K562 (cell line): ENCODE results near the gene EXOC4. TPM values are rescaled to one million over a fixed set of nuclear protein-coding genes. Genes with fewer than 3 reads are reported as not detected.

Source experiments
- ATAC-seq: fragments of 200-7000 bp; cut with Tn5 transposase; 3 replicates; pipeline ENCODE4 v1.9.1; 2020; ENCODE audit warnings: moderate library complexity
- BruUV-seq: library from RNA; stranded (reverse); fragments of 400-500 nt; replicated peaks from 2 replicates; lab custom pipeline; 2021; lab: Mats Ljungman, UMichigan
- CTCF ChIA-PET: fragments of 300-600 bp; formaldehyde crosslinking; extraction: SDS; loops from one replicate; lab custom pipeline; 2021; ENCODE audit warnings: low intra/inter-chr PET ratio; lab: Yijun Ruan, JAX
- POLR2A ChIA-PET: fragments of 300-600, 350-650 bp; sonication (Branson Sonifier 250); formaldehyde crosslinking; extraction: SDS; loops from one replicate; lab custom pipeline; 2021; ENCODE audit warnings: antibody characterized with exemption, inconsistent platforms; lab: Yijun Ruan, JAX
- DNase-seq, 4 experiments: peaks; one replicate each; pipeline versions ENCODE4 v3.0.0 to v3.0.0-alpha.2; 2011 to 2018; ENCODE audit warnings: low spot score in 3 of 4, mixed read lengths in 3 of 4; ENCODE audit errors: extremely low read depth in 1 of 4
- FAIRE-seq: peaks from 2 replicates; lab custom pipeline; 2011; peaks lifted over from hg19 to GRCh38; lab: Jason Lieb, UNC
- H2AFZ ChIP-seq: 2 replicates; pipeline ENCODE4 v1.6.0; 2011; ENCODE audit warnings: low read depth, low read length, control low read depth, inconsistent platforms
- H3K27ac ChIP-seq: fragments of 200-600 bp; 3 replicates; pipeline ENCODE4 v1.8.0; 2011; ENCODE audit warnings: low read depth, mild to moderate bottlenecking, control low read depth, inconsistent platforms, low read length, moderate library complexity, mixed read lengths; ENCODE audit errors: extremely low read depth
- H3K27me3 ChIP-seq, 2 experiments: fragments of 300-600 bp in 1 of 2; 2 replicates in 1 of 2; 3 replicates in 1 of 2; pipeline versions ENCODE4 v1.6.0 to v1.8.0; 2011; ENCODE audit warnings: inconsistent platforms in 2 of 2, low read length in 2 of 2, mild to moderate bottlenecking in 1 of 2, mixed read lengths in 1 of 2, moderate library complexity in 1 of 2; ENCODE audit not compliant: control insufficient read depth in 2 of 2, insufficient read depth in 2 of 2
- H3K36me3 ChIP-seq: fragments of 300-600 bp; 3 replicates; pipeline ENCODE4 v1.8.0; 2011; ENCODE audit warnings: mild to moderate bottlenecking, low read length, inconsistent platforms; ENCODE audit not compliant: control insufficient read depth, insufficient read depth
- H3K4me1 ChIP-seq, 2 experiments: fragments of 200-600 bp in 1 of 2; replicated peaks in 1 of 2; 2 replicates in 1 of 2; 3 replicates in 1 of 2; pipeline versions ENCODE4 v1.5.1 to v1.8.0; 2011; ENCODE audit warnings: inconsistent platforms in 2 of 2, low read length in 2 of 2, mild to moderate bottlenecking in 1 of 2, mixed read lengths in 1 of 2, moderate library complexity in 1 of 2; ENCODE audit not compliant: control insufficient read depth in 2 of 2, insufficient read depth in 2 of 2
- H3K4me2 ChIP-seq: 2 replicates; pipeline ENCODE4 v1.6.1; 2011; ENCODE audit warnings: low read length, control low read depth, inconsistent platforms, mixed read lengths; ENCODE audit not compliant: insufficient read depth
- H3K4me3 ChIP-seq: fragments of 200-600 bp; sonication (generic), shearing (Covaris generic); 2 replicates; pipeline ENCODE4 v1.5.1; 2016; ENCODE audit warnings: control low read depth, inconsistent platforms
- H3K79me2 ChIP-seq: fragments of 200-600 bp; 3 replicates; pipeline ENCODE4 v1.8.0; 2011; ENCODE audit warnings: low read length, inconsistent platforms; ENCODE audit not compliant: control insufficient read depth, insufficient read depth
- H3K9ac ChIP-seq, 2 experiments: 2 replicates each; pipeline versions ENCODE4 v1.6.0 to v1.6.1; 2011; ENCODE audit warnings: low read depth in 2 of 2, low read length in 2 of 2, control low read depth in 1 of 2, inconsistent platforms in 1 of 2, mild to moderate bottlenecking in 1 of 2, mixed read lengths in 1 of 2; ENCODE audit not compliant: insufficient read depth in 1 of 2
- H3K9me1 ChIP-seq: one replicate; pipeline ENCODE4 v1.6.0; 2011; ENCODE audit warnings: inconsistent platforms, mild to moderate bottlenecking, low read length, moderate library complexity; ENCODE audit not compliant: control insufficient read depth, insufficient read depth
- H3K9me3 ChIP-seq: replicated peaks from 2 replicates; pipeline ENCODE4 v1.5.1; 2011; ENCODE audit warnings: low read depth, low read length, inconsistent platforms; ENCODE audit not compliant: control insufficient read depth, insufficient read depth
- H4K20me1 ChIP-seq: replicated peaks from 2 replicates; pipeline ENCODE4 v1.6.1; 2011; ENCODE audit warnings: low read length, inconsistent platforms, mixed read lengths; ENCODE audit not compliant: control insufficient read depth, insufficient read depth
- CEBPB ChIP-seq: fragments of 450-650 bp; IDR thresholded peaks from 2 replicates; pipeline ENCODE4 v1.6.1; 2016; ENCODE audit warnings: missing genetic modification characterization, missing compliant biosample characterization
- DLX4 ChIP-seq: fragments of 250-450 bp; sonication (Bioruptor Pico); IDR thresholded peaks from 2 replicates; pipeline ENCODE4 v1.6.1; 2021; ENCODE audit warnings: mild to moderate bottlenecking
- ETS1 ChIP-seq: conservative IDR thresholded peaks from 2 replicates; pipeline ENCODE4 v1.6.1; 2011; ENCODE audit warnings: low read depth, mild to moderate bottlenecking, low read length; ENCODE audit not compliant: control insufficient read depth
- HMG20B ChIP-seq: fragments of 250-450 bp; sonication (Bioruptor Pico); IDR thresholded peaks from 2 replicates; pipeline ENCODE4 v1.5.0; 2021; ENCODE audit warnings: mild to moderate bottlenecking
- JUN ChIP-seq, 2 experiments: sonication (generic) in 1 of 2; formaldehyde crosslinking in 1 of 2; IDR thresholded peaks; 2 replicates each; pipeline versions ENCODE4 v1.6.1 to v1.8.0; 2012 to 2022; ENCODE audit warnings: borderline replicate concordance in 2 of 2, mild to moderate bottlenecking in 2 of 2, improper control_type of control experiment in 1 of 2, low read depth in 1 of 2, low read length in 1 of 2, missing genetic modification reagents in 1 of 2
- KHSRP ChIP-seq: fragments of 450-650 bp; IDR thresholded peaks from 2 replicates; pipeline ENCODE4 v1.6.1; 2017
- MTA3 ChIP-seq: fragments of 450-650 bp; formaldehyde crosslinking; IDR thresholded peaks from 2 replicates; pipeline ENCODE4 v1.6.1; 2017; ENCODE audit warnings: mild to moderate bottlenecking, borderline replicate concordance
- NRF1 ChIP-seq, 2 experiments: fragments of 450-650 bp; IDR thresholded peaks in 1 of 2; conservative IDR thresholded peaks in 1 of 2; 2 replicates each; pipeline ENCODE4 v1.6.1; 2014; ENCODE audit warnings: mild to moderate bottlenecking in 2 of 2
- PCBP2 ChIP-seq: fragments of 200-400 bp; formaldehyde crosslinking; IDR thresholded peaks from 2 replicates; pipeline ENCODE4 v1.6.1; 2018; ENCODE audit warnings: low read length, low read depth, mild to moderate bottlenecking, moderate library complexity; ENCODE audit not compliant: poor library complexity, severe bottlenecking
- ZNF197 ChIP-seq: fragments of 200-800 bp; sonication (Bioruptor generic); IDR thresholded peaks from 2 replicates; pipeline ENCODE4 v1.6.1; 2016; ENCODE audit warnings: low read depth, missing genetic modification characterization, missing compliant biosample characterization
- ZNF316 ChIP-seq: fragments of 450-650 bp; IDR thresholded peaks from 2 replicates; pipeline ENCODE4 v1.6.1; 2016
- WGBS: fragments of 100-300 bp; shearing (Covaris generic); methylation state at CpG from one replicate; pipeline ENCODE4 v1.1.6; 2016; ENCODE audit warnings: low coverage, mixed read lengths; ENCODE audit not compliant: insufficient coverage; ENCODE audit errors: missing lambda C conversion rate; 5-methylcytosine and 5-hydroxymethylcytosine counted together
- in situ Hi-C: fragments of 300-500 bp; cut with MboI; formaldehyde crosslinking; loops from 4 replicates; pipeline ENCODE4 v1.15.0; 2018; ENCODE audit warnings: inconsistent platforms, mixed read lengths
- intact Hi-C: fragments of 100-400 bp; cut with micrococcal nuclease; formaldehyde crosslinking; loops from 2 replicates; pipeline ENCODE4 v1.14.2; 2022
- polyA plus RNA-seq, 8 experiments: library from polyadenylated mRNA; depleted of rRNA in 4 of 8; stranded (reverse) in 5 of 8; unstranded in 3 of 8; fragments of >200 nt; fragmentation: Nextera tagmentation in 2 of 8; fragmentation: Illumina TruSeq in 1 of 8; extraction: Ambion mirVana in 2 of 8; extraction: Trizol in 1 of 8; gene quantifications; 2 replicates each; pipeline versions ENCODE4 v1.2.1 to v1.2.3, GENCODE V29; 2011 to 2014; ENCODE audit warnings: inconsistent platforms in 1 of 8, missing spikeins in 1 of 8
- total RNA-seq, 7 experiments: library from RNA; depleted of rRNA in 6 of 7; stranded (reverse); fragments of >200 nt in 6 of 7; fragmentation: Illumina TruSeq in 2 of 7; extraction: Trizol in 2 of 7; gene quantifications; 2 replicates each; pipeline versions ENCODE4 v1.2.1 to v1.2.3, GENCODE V29; 2011 to 2021; ENCODE audit warnings: low replicate concordance in 1 of 7

EXOC4 gene
- total and polyA plus RNA-seq, 9 of the 15 experiments (the other 6 are each of a cell fraction or from before 2014, with no cell fraction given): 18.5 to 73.1 (median 46.6) TPM

GRCh38 chr7:133601617-133602016 lies 348.7 kb downstream of the EXOC4 start:
- BruUV-seq: no TSS peak
- Histone ChIP-seq H3K36me3 (no peaks in the 10 kb centered on the region), H3K4me3 (no peak overlapping the region), H3K79me2 (no peaks in the 10 kb centered on the region), H2AFZ (no peak overlapping the region), H3K4me2 (no peak overlapping the region), H3K4me1 (no peaks in the 10 kb centered on the region), H3K9ac (no peak overlapping the region), H3K9me1 (no peaks in the 10 kb centered on the region), H3K9me3 (no peaks in the 10 kb centered on the region), H4K20me1 (peaks cover 5% of the 10 kb centered on the region; the same call in 1 of the 2 replicates), H3K27ac (no peak overlapping the region), H3K27me3 (no peaks in the 10 kb centered on the region)
- no peak for ATAC-seq
- in situ Hi-C loops: no loop called here
- no peak for DNase-seq
- CTCF ChIA-PET: no interaction called here
- no peak for TF ChIP-seq ZNF316
- TF ChIP-seq JUN (IDR thresholded peaks at IDR 0.05; ENCODE audit: borderline replicate concordance, low read depth, low read length): no peak
- no peak for TF ChIP-seq JUN (CRISPR knock-in tag; IDR thresholded peaks at IDR 0.05; ENCODE audit: borderline replicate concordance)
- TF ChIP-seq CEBPB (tag): no peak
- TF ChIP-seq DLX4 (CRISPR knock-in tag): no peak
- no peak for TF ChIP-seq HMG20B (CRISPR knock-in tag)
- no peak for TF ChIP-seq ZNF197 (CRISPR knock-in tag)
- no peak for TF ChIP-seq MTA3
- TF ChIP-seq NRF1 (conservative IDR thresholded peaks at IDR 0.05 in 1 of 2, IDR thresholded peaks at IDR 0.05 in 1 of 2): no peak
- TF ChIP-seq ETS1: no peak
- TF ChIP-seq KHSRP: no peak
- no peak for TF ChIP-seq PCBP2
- 4% methylated on average over 2 of the region's 2 CpGs for WGBS
- FAIRE-seq: no peak
- intact Hi-C loops: no loop called here
- POLR2A ChIA-PET: interaction anchor here (0.6 kb wide), 2 partner anchors 549 to 777 kb away, joined by 3 read pairs; no protein-coding TSS in a partner anchor
